Activated T-cell treated with anti-CD3 and anti-CD28 coated beads, Interleukin-2, amount 50 U/mL, for 72 hours (primary cell): Measurements from ENCODE around the gene TSPAN4. TPM values are rescaled to one million over a fixed set of nuclear protein-coding genes. Genes with fewer than 3 reads are reported as not detected.

ENCODE experiments used
- ATAC-seq, 2 donors: fragments of 150-1000 bp; cut with Tn5 transposase; replicated peaks in 1 of 2; 2 replicates each; pipeline ENCODE4 v1.10.0; 2021; ENCODE audit warnings: moderate library complexity in 2 of 2, mild to moderate bottlenecking in 1 of 2
- DNase-seq, 2 donors: peaks; one replicate each; pipeline ENCODE4 v3.0.0; 2021 to 2022; ENCODE audit warnings: mixed read lengths in 1 of 2
- H3K27ac Mint-ChIP-seq: one replicate; pipeline ENCODE4 v1.8.0; 2022; ENCODE audit warnings: mild to moderate bottlenecking, moderate library complexity, mixed read lengths
- H3K27me3 Mint-ChIP-seq: one replicate; pipeline ENCODE4 v1.8.0; 2022; ENCODE audit warnings: low read depth, mixed read lengths
- H3K36me3 Mint-ChIP-seq, 2 donors: one replicate each; pipeline ENCODE4 v1.8.0; 2022; ENCODE audit warnings: mixed read lengths in 2 of 2, mild to moderate bottlenecking in 1 of 2; ENCODE audit not compliant: insufficient read depth in 2 of 2
- H3K4me1 Mint-ChIP-seq: one replicate; pipeline ENCODE4 v1.8.0; 2022; ENCODE audit warnings: low read depth, mixed read lengths
- H3K4me3 Mint-ChIP-seq, 2 donors: one replicate each; pipeline ENCODE4 v1.8.0; 2022; ENCODE audit warnings: mild to moderate bottlenecking in 2 of 2, mixed read lengths in 2 of 2, moderate library complexity in 2 of 2
- H3K9me3 Mint-ChIP-seq, 2 donors: one replicate each; pipeline ENCODE4 v1.8.0; 2022; ENCODE audit warnings: mixed read lengths in 2 of 2
- total RNA-seq, 2 donors: library from RNA; stranded (reverse); gene quantifications; one replicate each; pipeline ENCODE4 v1.2.3, GENCODE V29; 2022

TSPAN4 gene
- total RNA-seq: 10 to 100 TPM; 12.2 to 14.9 TPM

- H3K27ac Mint-ChIP-seq: peak within 1 kb of the TSS; percentile 79
- DNase-seq (peak; percentile 93 to 94), ATAC-seq (peak; percentile 79 to 84)
- peaks cover 25% of the 10 kb centered on the region for H3K4me1 Mint-ChIP-seq
- no peaks in the 10 kb centered on the region for H3K27me3 Mint-ChIP-seq
- H3K36me3 Mint-ChIP-seq: peaks cover 0 to 4% of the 10 kb centered on the region in 2 donors
- H3K4me3 Mint-ChIP-seq: peak within 1 kb of the TSS; percentile 86 to 88
- H3K9me3 Mint-ChIP-seq: no peaks in the 10 kb centered on the region
Measured at GRCh38 chr11:842370-843002, at the start of gene TSPAN4, which contains the start of gene POLR2L. TSPAN4 (plus strand) TSS chr11:842852; CDS start chr11:850305, 7,453 bp downstream. POLR2L (minus strand) TSS chr11:842529; CDS start chr11:842508, 21 bp downstream.

- no peaks in the 10 kb centered on the region for H3K9me3 Mint-ChIP-seq
- ATAC-seq (no peak), DNase-seq (no peak)
- H3K27me3 Mint-ChIP-seq: no peaks in the 10 kb centered on the region
- peaks cover 17% of the 10 kb centered on the region for H3K4me1 Mint-ChIP-seq
- H3K36me3 Mint-ChIP-seq: peaks cover 0 to 1% of the 10 kb centered on the region in 2 donors
- no peak overlapping the region for H3K27ac Mint-ChIP-seq
- no peak overlapping the region for H3K4me3 Mint-ChIP-seq
Measured at GRCh38 chr11:792873-793272, 49.8 kb upstream of the TSPAN4 start.

GRCh38 chr11:793556-793955 is 49.1 kb upstream of the TSPAN4 start:
- no peak for DNase-seq
- Mint-ChIP-seq H3K4me1 (peaks cover 17% of the 10 kb centered on the region), H3K9me3 (no peaks in the 10 kb centered on the region), H3K27me3 (no peaks in the 10 kb centered on the region), H3K4me3 (peak overlapping the region in 1 of 2 donors; percentile 20), H3K27ac (no peak overlapping the region), H3K36me3 (peaks cover 0 to 1% of the 10 kb centered on the region in 2 donors)
- no peak for ATAC-seq

GRCh38 chr11:794013-794765 is 48.5 kb upstream of the TSPAN4 start:
- Mint-ChIP-seq H3K4me3 (peak overlapping the region in 1 of 2 donors; percentile 20), H3K36me3 (peaks cover 0 to 1% of the 10 kb centered on the region in 2 donors), H3K4me1 (peaks cover 17% of the 10 kb centered on the region), H3K27me3 (no peaks in the 10 kb centered on the region), H3K27ac (no peak overlapping the region), H3K9me3 (no peaks in the 10 kb centered on the region)
- ATAC-seq (no peak), DNase-seq (no peak)

GRCh38 chr11:794766-795633 is 47.7 kb upstream of the TSPAN4 start:
- Mint-ChIP-seq H3K4me1 (peaks cover 17% of the 10 kb centered on the region), H3K27me3 (no peaks in the 10 kb centered on the region), H3K4me3 (peak overlapping the region; percentile 78 to 97), H3K9me3 (no peaks in the 10 kb centered on the region), H3K27ac (peak overlapping the region; percentile 79), H3K36me3 (peaks cover 0 to 1% of the 10 kb centered on the region in 2 donors)
- no peak for ATAC-seq
- DNase-seq: no peak

- no peaks in the 10 kb centered on the region for H3K9me3 Mint-ChIP-seq
- H3K4me1 Mint-ChIP-seq: peaks cover 17% of the 10 kb centered on the region
- H3K27me3 Mint-ChIP-seq: no peaks in the 10 kb centered on the region
- peaks cover 0 to 1% of the 10 kb centered on the region in 2 donors for H3K36me3 Mint-ChIP-seq
- peak overlapping the region; percentile 78 to 97 for H3K4me3 Mint-ChIP-seq
- ATAC-seq (peak; percentile 80 to 84), DNase-seq (peak; percentile 85 to 93)
- peak overlapping the region; percentile 79 for H3K27ac Mint-ChIP-seq
Measured at GRCh38 chr11:795634-796564, 46.8 kb upstream of the TSPAN4 start.

GRCh38 chr11:796565-797295 is 45.9 kb upstream of the TSPAN4 start:
- ATAC-seq: no peak
- no peaks in the 10 kb centered on the region for H3K27me3 Mint-ChIP-seq
- peak overlapping the region; percentile 78 to 97 for H3K4me3 Mint-ChIP-seq

GRCh38 chr11:797296-798092 is 45.2 kb upstream of the TSPAN4 start:
- Mint-ChIP-seq H3K4me3 (peak overlapping the region; percentile 78 to 97), H3K4me1 (peaks cover 17% of the 10 kb centered on the region), H3K36me3 (peaks cover 0 to 2% of the 10 kb centered on the region in 2 donors), H3K9me3 (no peaks in the 10 kb centered on the region), H3K27me3 (no peaks in the 10 kb centered on the region), H3K27ac (peak overlapping the region; percentile 78)
- ATAC-seq: peak; percentile 50 to 52
- peak; percentile 78 to 83 for DNase-seq

More at GRCh38 chr11:796565-797295, 45.9 kb upstream of the TSPAN4 start:
- Mint-ChIP-seq H3K36me3 (peaks cover 0 to 2% of the 10 kb centered on the region in 2 donors), H3K9me3 (no peaks in the 10 kb centered on the region), H3K4me1 (peaks cover 17% of the 10 kb centered on the region), H3K27ac (peak overlapping the region; percentile 78)
- no peak for DNase-seq

GRCh38 chr11:798093-798713 is 44.4 kb upstream of the TSPAN4 start, which contains the start of gene SLC25A22:
SLC25A22 (minus strand) TSS chr11:798281; CDS start chr11:795006, 3,275 bp downstream.
- no peaks in the 10 kb centered on the region for H3K9me3 Mint-ChIP-seq
- H3K27ac Mint-ChIP-seq: peak within 1 kb of the TSS; percentile 78
- ATAC-seq (peak; percentile 60 to 61), DNase-seq (peak; percentile 90 to 93)
- H3K4me1 Mint-ChIP-seq: peaks cover 17% of the 10 kb centered on the region
- H3K4me3 Mint-ChIP-seq: peak within 1 kb of the TSS; percentile 78 to 97
- no peaks in the 10 kb centered on the region for H3K27me3 Mint-ChIP-seq
- H3K36me3 Mint-ChIP-seq: peaks cover 0 to 2% of the 10 kb centered on the region in 2 donors

GRCh38 chr11:799641-800316 is 42.9 kb upstream of the TSPAN4 start:
- peaks cover 17% of the 10 kb centered on the region for H3K4me1 Mint-ChIP-seq
- H3K36me3 Mint-ChIP-seq: peaks cover 0 to 2% of the 10 kb centered on the region in 2 donors
- no peaks in the 10 kb centered on the region for H3K27me3 Mint-ChIP-seq
- H3K27ac Mint-ChIP-seq: no peak overlapping the region
- DNase-seq (no peak), ATAC-seq (no peak)
- no peak overlapping the region for H3K4me3 Mint-ChIP-seq
- H3K9me3 Mint-ChIP-seq: no peaks in the 10 kb centered on the region
